Pulmonary artery endothelial cell (primary cell): Measurements from ENCODE around the gene AUNIP. TPM values are rescaled to one million over a fixed set of nuclear protein-coding genes. Genes with fewer than 3 reads are reported as not detected.

Experiments
- DNase-seq: peaks from one replicate; pipeline ENCODE4 v3.0.0-alpha.2; 2011; ENCODE audit warnings: low read depth, low spot score
- total RNA-seq: library from RNA; depleted of rRNA; stranded (reverse); fragments of >200 nt; gene quantifications from 2 replicates; pipeline ENCODE4 v1.2.3, GENCODE V29; 2014

Gene AUNIP
- total RNA-seq, 1 donor from 2014 or later = 5.1 TPM

DNA sequence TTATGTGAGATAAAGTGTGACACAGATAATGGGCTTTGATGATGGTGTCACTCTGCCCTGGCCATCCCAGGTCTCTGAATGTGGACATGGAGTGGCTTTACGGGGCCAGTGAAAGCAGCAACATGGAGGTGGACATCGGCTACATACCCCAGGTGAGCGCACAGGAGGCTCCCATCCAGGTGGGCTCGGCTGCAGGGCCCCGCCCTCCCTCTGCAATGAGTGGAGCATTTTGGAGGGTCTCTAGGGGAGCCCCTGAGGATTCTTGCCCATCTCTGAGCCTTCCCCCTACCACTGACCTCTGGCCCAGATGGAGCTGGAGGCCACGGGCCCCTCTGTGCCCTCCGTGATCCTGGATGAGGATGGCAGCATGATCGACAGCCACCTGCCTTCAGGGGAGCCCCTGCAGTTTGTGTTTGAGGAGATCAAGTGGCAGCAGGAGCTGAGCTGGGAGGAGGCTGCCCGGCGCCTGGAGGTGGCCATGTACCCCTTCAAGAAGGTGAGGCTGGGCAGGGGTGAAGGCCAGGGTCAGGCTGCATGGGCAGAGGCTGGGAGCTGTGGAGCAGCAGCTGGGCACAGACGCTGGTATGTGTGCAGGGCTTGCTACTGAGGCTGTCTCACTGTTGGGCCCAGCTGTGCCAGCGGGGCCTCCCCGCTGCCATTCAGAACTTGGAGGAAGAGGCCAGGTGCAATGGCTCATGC is 47.7 kb downstream of the AUNIP start:
- no peak for DNase-seq

DNA sequence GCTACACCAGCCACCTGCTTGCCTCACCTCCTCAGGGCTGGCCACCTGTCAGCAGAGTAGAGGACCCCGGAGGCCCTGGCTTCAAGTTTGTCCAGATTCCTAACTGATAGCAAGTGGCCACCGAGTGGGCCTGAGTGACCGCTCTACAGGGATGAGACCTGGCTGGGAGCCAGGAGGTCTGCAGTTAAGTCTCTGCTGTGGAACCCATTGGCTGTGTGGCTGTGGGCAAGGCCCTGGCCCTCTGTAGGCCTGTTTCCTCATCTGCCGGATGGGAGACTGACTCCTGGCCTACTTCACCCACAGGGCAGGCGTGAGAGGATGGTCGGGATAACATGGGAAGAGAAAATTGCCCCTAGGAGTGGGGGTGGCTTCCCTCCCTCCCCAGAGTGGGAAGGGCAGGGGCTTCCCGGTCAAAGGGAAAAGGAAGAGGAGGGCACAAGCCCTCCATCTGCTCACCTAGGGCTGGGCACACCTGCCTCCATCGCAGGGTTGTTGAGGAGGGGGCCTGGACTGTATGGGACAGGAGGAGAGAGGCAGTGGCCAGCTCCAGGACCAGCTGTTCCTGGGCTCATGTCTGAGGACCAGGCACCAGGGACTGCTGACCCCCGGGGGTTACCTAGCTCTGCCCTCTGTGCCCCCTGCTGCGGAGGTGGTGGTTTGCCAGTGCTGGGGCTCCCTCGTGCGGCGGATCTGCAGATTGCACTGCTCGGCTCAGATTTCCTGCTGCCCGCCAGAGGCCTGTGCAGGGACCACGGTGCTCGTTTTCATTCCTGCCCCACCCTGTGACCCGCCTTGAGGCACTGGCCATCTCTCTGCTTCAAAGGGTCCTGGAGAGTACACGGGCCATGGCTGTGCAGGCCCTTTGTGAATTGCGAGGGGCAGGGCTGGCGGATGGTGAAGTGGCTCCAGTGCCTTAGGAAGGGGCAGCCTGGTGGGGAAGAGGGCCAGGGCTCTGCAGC is 48.6 kb downstream of the AUNIP start:
- DNase-seq = no peak

DNA sequence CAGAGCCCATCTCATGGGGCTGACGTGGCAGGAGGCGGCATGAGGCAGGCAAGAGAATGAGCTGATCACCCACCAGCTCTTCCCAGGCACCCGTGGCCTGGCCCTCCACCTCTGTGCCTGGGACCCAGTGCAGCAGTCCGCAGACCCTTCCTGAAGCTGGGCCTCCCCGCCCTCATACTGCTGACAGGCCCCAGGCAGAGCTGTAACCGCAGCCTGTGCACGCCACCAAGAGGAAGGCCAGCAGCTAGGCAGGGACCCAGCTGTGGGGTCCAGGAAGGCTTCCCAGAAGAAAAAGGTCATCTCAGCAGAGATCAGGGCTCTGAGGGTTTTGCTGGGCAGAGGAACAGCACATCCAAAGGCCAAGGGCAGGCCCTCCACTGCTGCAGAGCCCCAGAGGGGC is 49.3 kb downstream of the AUNIP start:
- DNase-seq = no peak

DNA sequence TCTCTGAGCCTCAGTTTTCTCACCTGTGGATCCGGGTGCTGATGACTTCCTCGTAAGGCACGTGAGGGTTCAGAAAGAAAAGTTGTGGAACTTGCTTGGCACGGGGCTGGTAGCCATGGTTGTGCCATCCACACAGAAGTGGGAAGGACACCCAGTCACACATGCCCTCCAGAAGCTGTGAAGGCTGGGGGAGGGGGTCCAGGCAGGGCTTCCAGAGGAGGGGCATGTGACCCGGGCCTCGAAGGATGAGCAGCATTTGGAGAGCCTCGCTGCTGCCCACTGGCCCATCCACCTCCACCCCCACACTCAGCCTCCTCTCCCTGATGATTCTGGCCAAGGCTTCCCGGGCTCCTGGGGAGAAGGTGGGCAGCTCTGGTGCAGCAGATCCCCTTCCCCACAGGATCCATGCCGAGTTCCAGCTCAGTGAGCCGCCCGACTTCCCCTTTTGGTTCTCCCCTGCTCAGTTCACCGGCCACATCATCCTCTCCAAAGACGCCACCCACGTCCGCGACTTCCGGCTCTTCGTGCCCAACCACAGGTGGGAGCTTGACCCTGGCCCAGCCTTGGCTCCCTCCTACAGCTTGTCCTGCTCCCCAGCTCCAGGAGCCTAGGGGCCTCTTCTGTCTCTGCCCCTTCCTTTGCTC is 49.9 kb downstream of the AUNIP start:
- DNase-seq = no peak

DNA sequence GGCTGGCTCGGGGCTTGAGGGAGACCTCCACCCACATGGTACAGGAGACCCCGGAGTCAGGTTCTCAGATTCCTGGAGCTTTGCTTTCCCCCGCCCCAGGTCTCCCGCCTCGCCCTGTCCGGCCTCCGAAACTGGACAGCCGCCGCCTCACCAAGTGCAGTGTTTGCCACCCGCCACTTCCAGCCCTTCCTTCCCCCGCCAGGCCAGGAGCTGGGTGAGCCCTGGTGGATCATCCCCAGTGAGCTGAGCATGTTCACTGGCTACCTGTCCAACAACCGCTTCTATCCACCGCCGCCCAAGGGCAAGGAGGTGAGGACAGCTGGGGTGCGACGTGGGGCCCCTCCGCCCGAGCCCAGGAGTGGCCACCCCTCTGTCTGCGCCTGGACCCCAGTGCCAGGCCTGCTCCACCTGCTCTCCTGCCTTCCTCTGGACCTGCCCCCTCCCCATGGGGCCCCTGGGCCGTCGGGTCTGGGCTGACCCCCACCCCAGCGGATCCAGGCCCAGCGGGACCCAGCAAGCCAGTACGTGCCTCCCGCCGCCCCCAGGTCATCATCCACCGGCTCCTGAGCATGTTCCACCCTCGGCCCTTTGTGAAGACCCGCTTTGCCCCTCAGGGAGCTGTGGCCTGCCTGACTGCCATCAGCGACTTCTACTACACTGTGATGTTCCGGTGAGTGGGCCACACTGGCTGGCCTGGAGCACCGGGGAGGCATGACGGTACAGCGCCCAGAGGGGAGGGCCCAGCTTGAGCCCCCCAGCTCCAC is 50.6 kb downstream of the AUNIP start:
- no peak for DNase-seq

DNA sequence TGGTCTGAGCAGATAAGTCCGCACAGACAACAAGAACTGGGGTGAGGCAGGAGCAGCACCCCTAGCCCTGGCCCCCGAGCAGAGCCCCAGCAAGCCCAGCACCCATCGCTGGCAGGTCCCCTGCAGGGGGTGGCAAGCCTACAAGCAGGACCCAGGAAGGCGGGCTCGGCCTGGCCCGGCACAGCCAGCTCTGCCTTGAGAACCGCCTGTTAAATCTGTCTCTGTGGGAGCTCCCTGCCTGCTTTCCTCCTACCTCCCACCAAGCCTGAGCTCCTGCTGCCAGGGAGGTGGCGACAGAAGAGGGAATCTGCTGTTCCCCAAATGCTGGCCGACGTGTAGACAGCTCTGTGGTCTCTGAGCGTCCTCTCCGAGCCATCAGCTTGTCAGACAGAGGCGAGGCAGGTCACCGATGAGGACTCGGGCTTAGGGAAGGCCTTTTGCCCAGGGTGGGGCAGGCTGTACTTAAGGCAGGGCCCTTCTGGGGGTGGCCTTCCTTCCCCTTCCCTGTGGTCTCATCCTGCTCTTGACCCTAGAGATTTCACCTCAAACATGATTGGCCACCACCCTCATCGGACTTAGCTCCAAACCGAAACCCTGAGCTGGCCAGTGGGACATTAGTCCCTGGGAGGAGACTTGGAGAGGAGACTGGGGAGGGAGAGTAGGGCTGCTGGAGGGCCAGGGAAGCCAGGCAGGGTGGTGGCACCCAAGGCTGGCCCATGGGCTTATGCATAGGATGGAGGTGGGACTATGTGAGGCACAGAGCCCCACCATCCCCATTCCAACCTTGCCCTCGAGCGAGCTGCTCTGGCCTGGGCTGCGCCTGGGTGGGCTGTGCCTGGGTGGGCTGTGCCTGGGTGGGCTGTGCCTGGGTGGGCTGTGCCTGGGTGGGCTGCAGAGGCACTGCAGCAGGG is 51.5 kb downstream of the AUNIP start:
- DNase-seq = no peak

DNA sequence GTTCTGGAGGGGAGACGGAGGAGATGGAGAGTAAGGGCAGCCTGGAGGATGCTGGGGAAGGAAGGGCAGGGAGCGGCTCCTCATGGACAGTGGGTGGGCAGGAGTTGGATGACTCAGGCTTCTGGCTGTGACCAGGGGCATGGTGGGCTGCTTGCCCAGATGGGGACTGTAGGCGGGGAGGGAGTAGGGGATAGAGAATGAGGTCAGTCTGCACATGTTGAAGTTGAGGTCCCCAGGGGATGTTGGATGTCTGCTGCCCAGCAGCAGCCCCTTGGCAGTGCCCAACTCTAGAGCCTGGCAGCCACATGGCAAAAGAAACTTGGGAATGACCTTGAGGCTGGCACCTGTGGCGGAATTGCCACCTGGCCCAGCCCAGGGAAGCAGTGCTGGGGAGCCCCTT is 52.8 kb downstream of the AUNIP start:
- no peak for DNase-seq

DNA sequence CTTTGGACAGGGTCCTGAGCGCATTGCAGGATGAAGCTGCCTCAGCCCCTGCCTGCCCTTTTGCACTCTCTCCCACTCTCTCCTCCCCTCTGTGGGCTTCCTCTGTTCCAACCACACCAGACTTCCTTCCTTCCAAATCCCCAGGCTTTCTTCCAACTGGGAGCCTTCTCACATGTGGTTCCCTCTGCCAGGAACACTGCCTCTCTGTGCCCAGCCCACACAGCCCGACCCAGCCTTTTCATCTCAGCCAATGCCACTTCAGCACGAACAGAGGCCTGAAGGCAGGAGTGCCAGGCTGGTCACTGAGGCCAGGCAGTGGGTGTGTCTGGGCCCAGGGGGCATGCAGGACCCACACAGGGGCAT is 53.4 kb downstream of the AUNIP start:
- no peak for DNase-seq

DNA sequence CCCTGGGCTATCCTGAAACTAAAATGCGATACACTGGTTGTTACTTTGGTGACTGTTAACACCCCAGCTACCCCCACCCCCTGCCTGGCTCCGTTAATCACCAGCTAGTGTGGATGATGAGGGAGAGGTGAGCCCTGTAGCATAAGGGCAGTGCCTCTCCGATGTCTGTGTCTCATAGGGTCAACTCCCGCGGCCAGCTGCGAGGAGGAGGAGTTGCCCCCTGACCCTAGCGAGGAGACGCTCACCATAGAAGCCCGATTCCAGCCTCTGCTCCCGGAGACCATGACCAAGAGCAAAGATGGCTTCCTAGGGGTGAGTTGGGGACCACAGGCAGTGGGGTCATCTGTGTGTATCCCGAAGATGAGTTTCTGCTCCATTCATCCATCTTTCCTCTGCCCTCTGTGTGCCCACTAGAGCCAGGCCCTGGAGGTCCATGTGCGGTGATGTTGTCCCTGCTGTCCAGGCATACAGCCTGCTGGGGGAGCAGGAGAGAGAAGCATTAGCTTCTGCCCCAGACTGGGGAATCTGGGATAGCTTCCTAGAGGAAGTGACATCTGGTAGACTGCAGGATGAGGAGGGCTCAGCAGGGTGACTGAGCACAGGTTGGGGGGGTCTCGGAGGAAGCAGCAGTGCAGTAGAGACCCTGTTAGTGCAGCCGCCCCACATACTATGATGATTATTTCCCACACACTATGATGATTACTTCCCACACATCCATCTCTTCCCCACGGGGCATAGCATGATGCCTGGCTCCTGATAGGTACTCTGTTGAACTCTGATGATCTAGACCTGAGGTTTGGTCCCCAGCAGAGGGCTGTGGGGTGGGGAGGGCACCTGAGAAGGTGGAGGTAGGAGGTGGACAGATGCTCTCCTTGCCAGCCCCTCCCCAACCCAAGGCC is 54.0 kb downstream of the AUNIP start:
- no peak for DNase-seq

DNA sequence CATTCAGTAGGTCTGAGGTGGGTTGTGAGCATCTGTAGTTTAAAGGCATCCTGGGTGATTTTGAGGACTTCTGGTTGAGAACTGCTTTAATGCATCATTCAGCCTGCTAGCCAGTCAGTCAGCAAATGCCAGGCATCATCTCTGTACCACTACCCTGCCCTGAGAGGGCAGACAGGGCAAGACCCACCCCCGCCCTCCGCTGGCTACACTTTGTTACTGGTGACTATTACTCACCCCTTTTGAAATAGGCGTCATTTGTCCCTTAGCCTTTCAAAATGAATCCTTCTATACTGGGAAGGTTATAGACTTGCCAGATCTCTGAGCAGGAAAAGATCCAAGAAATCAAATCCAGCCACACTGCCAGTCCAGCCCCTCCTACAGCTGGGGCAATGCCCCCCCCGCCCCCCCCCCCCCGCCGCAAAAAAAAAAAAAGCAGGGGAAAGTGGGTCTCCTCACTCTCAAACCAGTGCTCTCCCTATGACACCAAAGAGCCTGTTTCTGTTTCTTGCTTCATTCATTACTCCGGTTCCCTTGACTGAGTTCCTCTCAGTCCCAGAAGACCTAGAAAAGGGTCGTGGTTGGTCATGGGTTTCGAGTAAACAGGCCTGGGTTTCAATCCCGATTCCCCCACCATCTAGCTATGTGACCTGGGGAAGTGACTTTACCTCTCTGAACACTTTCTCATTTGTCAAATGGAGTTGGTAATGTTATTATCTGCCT is 54.9 kb downstream of the AUNIP start:
- no peak for DNase-seq

DNA sequence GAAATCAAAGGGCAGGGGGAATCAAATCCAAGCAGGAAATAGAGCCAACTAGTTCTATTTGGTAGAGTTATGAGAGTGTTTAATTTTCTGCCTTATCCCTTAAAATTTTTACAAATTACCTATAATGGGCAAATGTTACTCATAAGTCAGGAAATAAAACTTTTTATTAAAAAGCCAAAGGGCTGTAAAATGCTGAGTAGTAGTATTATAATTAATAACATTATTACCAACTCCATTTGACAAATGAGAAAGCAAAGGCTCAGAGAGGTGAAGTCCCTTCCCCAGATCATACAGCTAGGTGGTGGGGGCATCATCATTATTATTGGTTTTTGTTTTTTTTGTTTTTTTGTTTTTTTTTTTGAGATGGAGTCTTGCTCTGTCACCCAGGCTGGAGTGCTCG is 55.9 kb downstream of the AUNIP start:
- no peak for DNase-seq

DNA sequence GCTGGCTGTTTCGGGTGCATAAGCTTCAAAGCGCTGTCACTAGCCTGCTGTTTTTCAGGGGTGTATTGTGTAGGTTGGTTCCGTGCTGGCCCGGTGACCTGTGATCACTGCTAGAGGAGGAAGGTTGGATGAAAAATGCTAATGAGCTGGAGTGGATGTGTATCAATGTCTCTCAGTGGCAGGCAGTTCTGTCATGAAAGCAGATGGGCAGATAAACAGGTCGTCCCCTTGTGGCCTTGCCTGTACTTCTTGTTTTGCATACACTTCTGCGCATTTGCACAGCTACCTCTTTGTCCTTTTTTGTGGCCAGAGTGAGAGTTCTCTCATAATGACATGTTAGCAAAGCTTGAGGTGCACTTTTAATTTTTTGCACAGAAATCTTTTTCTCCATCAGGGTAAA is 56.3 kb downstream of the AUNIP start:
- DNase-seq = no peak

DNA sequence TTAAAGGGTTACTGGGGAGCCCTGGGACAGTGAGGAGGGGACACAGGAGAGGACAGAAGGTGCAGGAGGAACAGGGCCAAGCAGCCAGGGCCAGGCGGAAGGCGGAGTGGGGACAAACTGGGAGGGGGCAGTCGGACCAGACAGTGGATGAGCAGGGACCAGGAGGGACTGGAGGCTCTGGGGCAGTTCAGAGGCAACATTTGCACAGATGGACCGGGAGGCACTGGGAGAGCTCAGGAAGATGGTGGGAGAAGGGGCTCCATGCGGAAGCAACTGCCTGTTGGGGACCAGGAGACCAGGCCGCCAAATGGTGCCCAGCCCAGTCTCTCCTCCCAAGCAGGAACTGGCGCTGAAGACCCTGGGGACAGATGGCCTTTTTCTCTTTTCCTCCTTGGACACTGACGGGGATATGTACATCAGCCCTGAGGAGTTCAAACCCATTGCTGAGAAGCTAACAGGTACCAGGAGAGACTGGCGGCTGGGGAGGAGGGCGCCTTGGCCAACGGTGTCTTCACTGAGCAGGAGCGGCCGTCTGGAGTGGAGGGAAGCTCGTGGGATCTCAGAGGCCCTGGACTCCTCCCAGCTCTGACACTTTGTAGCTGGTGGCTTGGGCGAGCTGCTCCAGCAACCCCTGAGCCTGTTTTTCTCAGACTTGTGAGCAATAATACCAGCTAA is 58.4 kb downstream of the AUNIP start:
- no peak for DNase-seq

DNA sequence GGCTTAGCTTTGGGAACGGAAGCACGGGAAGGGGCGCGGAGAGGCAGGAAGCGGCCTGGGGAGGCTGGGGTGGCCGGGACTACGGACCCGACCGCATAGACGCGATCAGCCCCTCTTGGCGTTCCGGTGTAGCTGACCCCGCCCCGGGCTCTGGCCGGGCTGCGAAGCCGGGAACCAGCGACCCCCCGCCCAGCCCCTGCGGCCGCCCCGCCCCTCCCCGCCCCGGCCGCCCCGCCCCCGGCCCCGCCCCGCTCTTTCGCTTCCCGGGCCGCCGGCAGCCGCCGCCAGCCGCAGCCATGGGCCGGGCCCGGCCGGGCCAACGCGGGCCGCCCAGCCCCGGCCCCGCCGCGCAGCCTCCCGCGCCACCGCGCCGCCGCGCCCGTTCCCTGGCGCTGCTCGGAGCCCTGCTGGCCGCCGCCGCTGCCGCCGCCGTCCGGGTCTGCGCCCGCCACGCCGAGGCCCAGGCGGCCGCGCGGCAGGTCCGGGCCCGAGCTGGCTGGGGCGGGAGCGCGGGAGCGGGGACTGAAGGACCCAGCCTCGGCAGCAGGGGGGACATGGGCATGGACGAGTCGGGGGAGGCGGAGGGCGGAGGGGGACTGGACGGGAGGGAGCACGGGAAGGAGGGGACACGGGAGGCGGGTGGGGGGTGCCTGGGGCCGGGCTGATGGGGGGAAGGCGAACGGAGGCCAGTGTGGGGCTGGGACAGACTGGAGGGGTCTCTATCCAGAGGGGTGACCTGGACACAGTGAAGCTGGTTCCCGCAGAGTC is 59.1 kb downstream of the AUNIP start, which contains the start of gene SELENON:
SELENON (plus strand) TSS at position 259 of the 768 bp plus-strand sequence; CDS start at position 297, 38 bp downstream.
- DNase-seq = no peak

DNA sequence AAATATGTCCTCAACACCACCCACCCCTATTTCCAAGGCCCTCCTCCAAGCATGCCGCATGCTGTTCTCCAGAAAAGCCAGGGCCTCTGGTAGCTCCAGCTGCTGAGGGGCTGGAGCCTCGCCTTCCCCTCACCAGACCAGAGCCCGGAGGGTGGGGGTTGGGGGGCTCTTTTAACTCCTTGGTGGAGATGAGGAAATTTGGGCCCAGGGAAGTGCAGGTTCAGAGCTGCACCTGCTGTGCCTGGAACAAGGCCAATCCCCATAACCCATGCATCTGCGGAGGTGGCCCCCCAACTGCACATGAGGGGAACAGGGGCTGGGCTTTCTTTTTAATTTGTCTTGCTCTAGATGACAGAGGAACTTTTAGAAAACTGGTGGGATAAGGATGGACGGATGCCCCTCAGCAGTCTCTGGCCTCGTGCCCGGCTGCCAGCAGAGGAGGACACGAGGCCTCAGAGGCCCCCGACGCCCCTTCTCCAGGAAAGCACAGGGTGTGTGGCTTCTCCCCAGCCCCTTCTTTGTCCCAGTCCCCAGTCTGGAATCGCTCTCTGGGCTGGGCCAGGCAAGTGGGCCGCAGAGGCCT is 59.8 kb downstream of the AUNIP start:
- no peak for DNase-seq

DNA sequence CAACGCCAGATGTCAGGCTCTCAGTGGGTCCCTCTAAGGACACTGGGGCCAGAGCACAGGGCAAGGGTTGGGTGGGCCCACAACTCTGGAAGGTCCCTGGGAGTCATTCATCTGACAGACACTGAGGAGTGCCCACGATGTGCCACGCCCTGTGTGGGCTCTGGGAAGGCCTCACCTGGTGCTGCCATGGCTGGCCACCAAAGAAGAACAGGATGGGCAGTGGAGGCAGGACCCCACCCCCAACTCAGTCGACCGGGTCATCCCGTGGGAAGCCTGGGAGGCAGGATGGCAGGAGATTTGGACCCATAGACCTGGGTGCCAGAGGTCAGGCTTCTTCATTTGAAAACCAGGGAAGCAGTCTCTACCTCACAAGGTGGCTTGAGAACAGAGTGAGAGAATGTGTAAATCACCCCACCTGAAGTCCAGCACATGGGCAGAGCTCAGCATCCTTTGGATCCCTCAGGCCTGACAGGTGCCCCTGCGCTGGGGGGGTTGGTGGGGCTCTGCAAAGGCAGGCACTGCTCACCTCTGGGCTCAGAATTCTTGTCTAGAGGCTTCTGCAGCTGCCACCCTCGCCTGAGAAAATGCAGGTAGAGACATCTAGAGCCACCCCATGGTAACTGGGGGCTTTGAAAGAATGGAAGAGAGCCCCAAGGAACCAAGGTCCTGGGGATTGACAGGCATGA is 60.4 kb downstream of the AUNIP start:
- no peak for DNase-seq
